WERI-Rb-1 (cell line): ENCODE results near the gene RPS6KC1.
"Not testable (repeated sequence)": the region's sequence is repeated elsewhere in the genome, so short reads cannot be mapped to it uniquely, and the experiment has no call there.

Source experiments
- DNase-seq: peaks from one replicate; pipeline ENCODE4 v3.0.0-alpha.2; 2020
- H3K27ac ChIP-seq: fragments of 250-450 bp; sonication (Bioruptor Pico); 2 replicates; pipeline ENCODE4 v1.5.1; 2020; ENCODE audit warnings: mild to moderate bottlenecking, moderate library complexity
- H3K27me3 ChIP-seq: fragments of 250-450 bp; sonication (Bioruptor Pico); 2 replicates; pipeline ENCODE4 v1.5.1; 2021; ENCODE audit warnings: mild to moderate bottlenecking, low read depth, moderate library complexity; ENCODE audit not compliant: insufficient read depth, severe bottlenecking
- H3K36me3 ChIP-seq: fragments of 250-450 bp; sonication (Bioruptor Pico); 2 replicates; pipeline ENCODE4 v1.5.1; 2020; ENCODE audit warnings: mild to moderate bottlenecking, moderate library complexity
- H3K4me3 ChIP-seq: 2 replicates; pipeline ENCODE4 v1.5.1; 2011; ENCODE audit warnings: low read depth, mild to moderate bottlenecking, control low read depth, low read length
- H3K9me3 ChIP-seq: fragments of 250-450 bp; sonication (Bioruptor Pico); 2 replicates; pipeline ENCODE4 v1.5.1; 2021; ENCODE audit warnings: mild to moderate bottlenecking, moderate library complexity; ENCODE audit not compliant: severe bottlenecking
- TF ChIP-seq, protein P1 (sequence below): IDR thresholded peaks from 2 replicates; pipeline ENCODE4 v1.5.1; 2011; ENCODE audit warnings: low read depth, mild to moderate bottlenecking, control low read depth, inconsistent platforms, low read length

RPS6KC1 gene

DNA sequence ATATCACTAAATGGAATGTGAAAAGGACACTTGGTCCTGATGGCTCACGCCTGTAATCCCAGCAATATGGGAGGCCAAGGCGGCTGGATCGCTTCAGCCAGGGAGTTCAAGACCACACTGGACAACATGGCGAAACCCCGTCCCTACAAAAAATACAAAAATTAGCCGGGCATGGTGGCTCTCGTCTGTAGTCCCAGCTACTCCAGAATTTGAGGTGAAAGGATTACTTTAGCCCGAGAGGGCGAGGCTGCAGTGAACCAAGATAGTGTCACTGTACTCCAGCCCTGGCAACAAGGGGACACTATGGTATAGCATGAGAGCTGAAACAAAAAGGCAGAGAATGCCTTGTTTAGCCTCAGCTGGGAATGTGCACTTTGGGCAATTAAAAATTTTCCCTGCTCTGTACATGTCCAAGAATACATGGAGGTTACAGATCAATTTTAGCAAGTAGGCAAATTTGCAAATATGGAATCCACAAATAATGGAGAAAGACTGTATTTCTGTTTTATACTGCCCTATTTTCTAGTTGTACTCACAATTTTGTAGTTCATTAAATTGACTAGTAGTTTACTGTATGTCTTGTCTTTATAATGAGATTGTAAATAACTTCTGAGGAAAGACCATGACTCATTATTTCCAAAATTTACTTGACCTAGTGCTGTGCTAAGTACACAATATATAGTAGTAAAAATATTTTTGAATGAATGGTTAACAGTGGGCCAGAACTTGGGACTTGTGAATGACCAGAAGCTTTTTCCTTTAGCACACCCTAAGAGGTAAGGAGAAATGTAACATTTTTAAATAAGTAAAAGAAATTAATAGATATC is 33.4 kb upstream of the RPS6KC1 start:
- Histone ChIP-seq H3K27me3 (no peaks in the 10 kb centered on the region), H3K27ac (no peak overlapping the region), H3K9me3 (no peaks in the 10 kb centered on the region), H3K4me3 (no peak overlapping the region), H3K36me3 (peaks cover 4% of the 10 kb centered on the region; the same call in 1 of the 2 replicates)
- DNase-seq, result no peak
- TF ChIP-seq, protein P1, sequence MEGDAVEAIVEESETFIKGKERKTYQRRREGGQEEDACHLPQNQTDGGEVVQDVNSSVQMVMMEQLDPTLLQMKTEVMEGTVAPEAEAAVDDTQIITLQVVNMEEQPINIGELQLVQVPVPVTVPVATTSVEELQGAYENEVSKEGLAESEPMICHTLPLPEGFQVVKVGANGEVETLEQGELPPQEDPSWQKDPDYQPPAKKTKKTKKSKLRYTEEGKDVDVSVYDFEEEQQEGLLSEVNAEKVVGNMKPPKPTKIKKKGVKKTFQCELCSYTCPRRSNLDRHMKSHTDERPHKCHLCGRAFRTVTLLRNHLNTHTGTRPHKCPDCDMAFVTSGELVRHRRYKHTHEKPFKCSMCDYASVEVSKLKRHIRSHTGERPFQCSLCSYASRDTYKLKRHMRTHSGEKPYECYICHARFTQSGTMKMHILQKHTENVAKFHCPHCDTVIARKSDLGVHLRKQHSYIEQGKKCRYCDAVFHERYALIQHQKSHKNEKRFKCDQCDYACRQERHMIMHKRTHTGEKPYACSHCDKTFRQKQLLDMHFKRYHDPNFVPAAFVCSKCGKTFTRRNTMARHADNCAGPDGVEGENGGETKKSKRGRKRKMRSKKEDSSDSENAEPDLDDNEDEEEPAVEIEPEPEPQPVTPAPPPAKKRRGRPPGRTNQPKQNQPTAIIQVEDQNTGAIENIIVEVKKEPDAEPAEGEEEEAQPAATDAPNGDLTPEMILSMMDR, result no peak

GRCh38 chr1:213019450-213019849 is 31.6 kb upstream of the RPS6KC1 start:
- no peaks in the 10 kb centered on the region for H3K27me3 ChIP-seq
- no peak for DNase-seq
- no peaks in the 10 kb centered on the region for H3K36me3 ChIP-seq
- TF ChIP-seq, protein P1, result no peak
- no peaks in the 10 kb centered on the region for H3K9me3 ChIP-seq
- no peak overlapping the region for H3K27ac ChIP-seq
- H3K4me3 ChIP-seq, result no peak overlapping the region

GRCh38 chr1:213020016-213020415 is 31.0 kb upstream of the RPS6KC1 start:
- H3K27me3 ChIP-seq, result no peaks in the 10 kb centered on the region
- no peak overlapping the region for H3K4me3 ChIP-seq
- H3K36me3 ChIP-seq, result no peaks in the 10 kb centered on the region
- H3K9me3 ChIP-seq, result no peaks in the 10 kb centered on the region
- TF ChIP-seq, protein P1, result no peak
- DNase-seq, result no peak
- no peak overlapping the region for H3K27ac ChIP-seq

GRCh38 chr1:213027024-213027423 is 24.0 kb upstream of the RPS6KC1 start:
- not testable (repeated sequence) for H3K36me3 ChIP-seq, H3K27ac ChIP-seq, DNase-seq, H3K9me3 ChIP-seq, H3K27me3 ChIP-seq, H3K4me3 ChIP-seq

GRCh38 chr1:213032651-213033050 is 18.4 kb upstream of the RPS6KC1 start:
- Histone ChIP-seq H3K4me3 (no peak overlapping the region), H3K36me3 (no peaks in the 10 kb centered on the region), H3K27me3 (no peaks in the 10 kb centered on the region), H3K27ac (no peak overlapping the region), H3K9me3 (no peaks in the 10 kb centered on the region)
- TF ChIP-seq, protein P1, result no peak
- DNase-seq, result no peak

DNA sequence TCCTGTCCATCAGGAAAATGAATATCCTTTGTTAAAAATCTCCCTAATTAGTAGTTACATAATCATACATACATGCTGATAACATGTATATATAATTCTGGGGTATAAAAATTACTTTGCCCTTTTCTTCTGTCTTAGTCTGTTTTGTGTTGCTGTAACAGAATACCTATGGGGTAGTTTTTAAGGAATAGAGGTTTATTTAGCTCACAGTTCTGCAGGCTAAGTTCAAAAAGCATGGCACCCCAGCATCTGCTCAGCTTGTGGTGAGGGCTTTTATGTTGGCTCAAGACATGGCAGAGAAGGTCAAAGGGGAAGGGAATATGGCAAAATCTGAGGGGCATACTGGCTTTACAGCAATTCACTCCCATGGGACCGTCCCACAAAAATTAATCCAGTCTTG is 16.3 kb upstream of the RPS6KC1 start:
- no peaks in the 10 kb centered on the region for H3K36me3 ChIP-seq
- no peaks in the 10 kb centered on the region for H3K27me3 ChIP-seq
- no peak overlapping the region for H3K4me3 ChIP-seq
- DNase-seq, result no peak
- H3K27ac ChIP-seq, result no peak overlapping the region
- no peaks in the 10 kb centered on the region for H3K9me3 ChIP-seq
- TF ChIP-seq, protein P1, result no peak
